Measurements from ENCODE around the gene SFSWAP.
"Not testable (repeated sequence)": the region's sequence is repeated elsewhere in the genome, so short reads cannot be mapped to it uniquely, and the experiment has no call there.

Gene SFSWAP

DNA sequence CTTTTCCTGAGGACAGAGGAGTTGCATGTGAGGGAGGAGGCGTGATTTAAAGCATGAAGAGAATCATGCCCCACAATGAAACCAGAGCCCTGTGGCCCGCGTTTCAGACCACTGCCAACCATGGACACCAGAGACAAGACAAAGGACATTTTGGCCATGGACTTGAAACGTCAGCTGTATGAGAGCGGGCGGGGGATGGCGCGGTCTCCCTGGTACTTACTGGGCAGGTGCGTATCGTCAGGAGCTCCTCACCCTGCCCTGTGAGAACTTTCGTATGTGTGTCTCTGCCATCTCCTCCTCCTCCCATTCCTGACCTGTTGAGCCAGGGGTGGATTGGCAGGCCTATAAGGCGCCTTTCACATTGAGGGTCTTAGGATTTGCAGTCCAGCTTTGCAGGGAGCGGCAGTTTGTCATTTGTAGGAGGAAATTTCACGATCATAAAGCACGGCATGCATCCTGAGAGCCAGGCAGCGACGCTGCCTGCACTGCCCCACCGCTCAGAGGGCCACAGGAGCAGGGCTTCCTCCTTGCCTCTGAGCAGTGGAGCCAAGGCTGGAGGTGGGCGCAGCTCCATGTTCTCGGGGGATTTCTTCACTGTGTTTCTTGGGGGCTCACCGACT lies 22.2 kb downstream of the SFSWAP start:
- FAIRE-seq, result no peak

DNA sequence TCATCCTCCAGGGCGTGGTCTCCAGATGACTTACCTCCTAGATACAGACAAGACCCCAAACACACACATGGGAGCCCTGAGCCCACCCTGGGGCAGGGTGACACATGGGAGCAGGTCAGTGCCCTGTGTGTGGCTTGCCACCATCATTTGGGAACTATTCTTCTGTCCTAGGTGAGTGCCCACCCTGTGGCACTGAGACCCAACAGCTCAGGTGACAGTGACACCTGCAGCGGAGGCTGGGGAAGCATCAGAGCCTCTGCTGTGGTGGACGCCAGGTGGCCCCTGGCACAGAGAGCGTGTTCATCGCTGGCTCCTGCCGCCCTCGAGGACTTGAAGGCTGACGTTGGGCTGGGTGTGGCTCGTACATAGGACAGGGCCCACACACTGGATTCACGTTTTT lies 23.0 kb downstream of the SFSWAP start:
- FAIRE-seq, result no peak
- no peak for DNase-seq (ENCODE audit: extremely low spot score, insufficient read length, low read depth)

More for the DNA sequence above, 22.2 kb downstream of the SFSWAP start:
- DNase-seq (ENCODE audit: extremely low spot score, insufficient read length, low read depth), result no peak

GRCh38 chr12:131734336-131735152 lies 23.7 kb downstream of the SFSWAP start:
- no peak for FAIRE-seq
- no peak for DNase-seq (ENCODE audit: extremely low spot score, insufficient read length, low read depth)

GRCh38 chr12:131735153-131735456 lies 24.2 kb downstream of the SFSWAP start:
- FAIRE-seq (no peak), DNase-seq (ENCODE audit: extremely low spot score, insufficient read length, low read depth) (no peak)

GRCh38 chr12:131735476-131736445 lies 24.9 kb downstream of the SFSWAP start:
- DNase-seq (ENCODE audit: extremely low spot score, insufficient read length, low read depth) (no peak), FAIRE-seq (no peak)

DNA sequence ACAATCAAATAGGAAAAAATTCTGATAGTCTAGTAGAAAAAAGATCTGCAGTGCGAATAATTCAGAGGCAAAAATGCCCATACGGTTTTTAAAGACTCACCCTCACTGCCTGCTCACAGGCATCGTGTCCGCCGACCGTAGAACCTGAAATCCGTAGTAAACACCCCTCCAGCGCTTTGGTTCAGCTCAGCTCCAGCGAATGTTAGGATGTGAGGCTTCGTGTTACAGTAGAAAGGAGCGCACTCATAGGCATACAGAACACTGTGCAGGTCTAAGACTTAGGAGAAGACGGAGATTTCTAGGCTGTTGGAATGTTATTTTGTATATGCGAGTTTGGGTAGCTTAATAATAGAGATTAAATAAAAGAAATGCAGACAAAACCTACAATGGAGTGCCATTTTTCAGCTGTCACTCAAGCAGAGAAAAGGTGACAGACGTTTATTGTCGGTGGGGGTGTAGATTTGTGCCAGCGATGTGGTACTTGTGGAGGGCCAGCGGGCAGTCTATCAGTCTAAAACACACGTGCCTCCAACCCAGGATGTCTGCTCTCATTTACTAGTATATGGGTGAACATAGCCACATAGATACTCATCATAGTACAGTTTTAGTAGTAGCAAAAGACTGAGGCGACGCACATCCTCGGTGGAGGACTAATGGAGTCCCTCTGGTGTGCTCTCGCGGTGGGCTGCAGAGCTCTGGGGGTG lies 25.7 kb downstream of the SFSWAP start:
- no peak for FAIRE-seq
- no peak for DNase-seq (ENCODE audit: extremely low spot score, insufficient read length, low read depth)

- DNase-seq (ENCODE audit: extremely low spot score, insufficient read length, low read depth) (no peak), FAIRE-seq (no peak)
Observed at GRCh38 chr12:131737150-131737827, 26.4 kb downstream of the SFSWAP start.

- DNase-seq (ENCODE audit: extremely low spot score, insufficient read length, low read depth) (no peak), FAIRE-seq (no peak)
Observed at GRCh38 chr12:131738196-131738595, 27.3 kb downstream of the SFSWAP start.

GRCh38 chr12:131740626-131741025 lies 29.7 kb downstream of the SFSWAP start:
- no peak for FAIRE-seq

DNA sequence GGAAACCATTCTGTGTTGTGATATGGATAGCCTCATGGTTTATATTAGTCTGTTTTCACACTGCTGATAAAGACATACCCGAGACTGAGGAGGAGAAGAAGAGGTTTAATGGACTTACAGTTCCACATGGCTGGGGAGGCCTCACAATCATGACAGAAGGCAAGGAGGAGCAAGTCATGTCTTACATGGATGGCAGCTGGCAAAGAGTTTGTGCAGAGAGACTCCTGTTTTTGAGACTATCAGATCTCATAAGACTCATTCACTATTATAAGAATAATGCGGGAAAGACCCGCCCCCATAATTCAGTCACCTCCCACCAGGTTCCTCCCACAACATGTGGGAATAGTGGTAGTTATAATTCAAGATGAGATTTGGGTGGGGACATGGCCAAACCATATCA lies 31.9 kb downstream of the SFSWAP start:
- not testable (repeated sequence) for FAIRE-seq; DNase-seq (ENCODE audit: extremely low spot score, insufficient read length, low read depth)

More at GRCh38 chr12:131740626-131741025, 29.7 kb downstream of the SFSWAP start:
- no peak for DNase-seq (ENCODE audit: extremely low spot score, insufficient read length, low read depth)

- not testable (repeated sequence) for FAIRE-seq; DNase-seq (ENCODE audit: extremely low spot score, insufficient read length, low read depth)
Observed at GRCh38 chr12:131743410-131743809, 32.5 kb downstream of the SFSWAP start.

DNA sequence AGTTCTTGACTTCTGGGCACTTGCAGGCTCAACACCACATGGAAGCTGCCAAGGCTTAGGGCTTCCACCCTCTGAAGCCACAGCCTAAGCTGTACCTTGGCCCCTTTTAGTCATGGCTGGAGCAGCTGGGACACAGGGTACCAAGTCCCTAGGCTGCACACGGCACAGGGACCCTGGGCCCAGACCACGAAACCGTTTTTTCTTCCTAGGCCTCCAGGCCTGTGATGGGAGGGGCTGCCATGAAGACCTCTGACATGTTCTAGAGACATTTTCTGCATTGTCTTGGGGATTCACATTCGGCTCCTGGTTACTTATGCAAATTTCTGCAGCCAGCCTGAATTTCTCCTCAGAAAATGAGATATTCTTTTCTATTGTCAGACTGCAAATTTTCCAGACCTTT lies 33.0 kb downstream of the SFSWAP start:
- DNase-seq (ENCODE audit: extremely low spot score, insufficient read length, low read depth); FAIRE-seq: not testable (repeated sequence)

DNA sequence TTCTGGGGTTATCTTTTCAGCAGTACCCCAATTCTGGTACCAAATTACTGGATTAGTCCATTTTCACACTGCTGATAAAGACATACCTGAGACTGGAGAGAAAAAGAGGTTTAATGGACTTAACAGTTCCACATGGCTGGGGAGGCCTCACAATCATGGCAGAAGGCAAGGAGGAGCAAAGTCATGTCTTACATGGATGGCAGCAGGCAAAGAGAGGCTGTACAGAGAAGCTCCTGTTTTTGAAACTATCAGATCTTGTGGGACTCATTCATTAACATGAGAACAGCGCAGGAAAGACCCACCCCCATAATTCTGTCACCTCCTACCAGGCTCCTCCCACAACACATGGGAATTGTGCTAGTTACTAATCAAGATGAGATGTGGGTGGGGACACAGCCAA lies 33.8 kb downstream of the SFSWAP start:
- FAIRE-seq; DNase-seq (ENCODE audit: extremely low spot score, insufficient read length, low read depth): not testable (repeated sequence)

DNA sequence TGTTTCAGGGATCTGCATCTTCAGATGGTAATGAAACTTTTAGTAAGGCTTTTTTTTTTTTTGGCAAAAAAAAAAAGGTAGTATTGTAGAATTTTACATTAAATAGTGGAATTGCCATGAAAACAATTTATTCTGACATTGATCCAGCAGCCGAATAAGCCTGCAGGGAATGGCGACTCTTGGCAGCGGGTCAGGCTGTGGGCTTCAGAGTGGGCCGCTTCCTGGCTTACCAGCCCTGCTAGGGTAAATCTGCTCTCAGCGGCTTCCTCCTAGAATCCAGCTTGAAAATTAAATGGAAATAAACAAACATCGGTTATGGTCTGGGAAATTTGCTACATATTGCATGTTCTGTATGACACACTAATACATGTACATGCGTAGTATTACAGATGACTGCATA lies 34.8 kb downstream of the SFSWAP start:
- no peak for FAIRE-seq
- no peak for DNase-seq (ENCODE audit: extremely low spot score, insufficient read length, low read depth)

DNA sequence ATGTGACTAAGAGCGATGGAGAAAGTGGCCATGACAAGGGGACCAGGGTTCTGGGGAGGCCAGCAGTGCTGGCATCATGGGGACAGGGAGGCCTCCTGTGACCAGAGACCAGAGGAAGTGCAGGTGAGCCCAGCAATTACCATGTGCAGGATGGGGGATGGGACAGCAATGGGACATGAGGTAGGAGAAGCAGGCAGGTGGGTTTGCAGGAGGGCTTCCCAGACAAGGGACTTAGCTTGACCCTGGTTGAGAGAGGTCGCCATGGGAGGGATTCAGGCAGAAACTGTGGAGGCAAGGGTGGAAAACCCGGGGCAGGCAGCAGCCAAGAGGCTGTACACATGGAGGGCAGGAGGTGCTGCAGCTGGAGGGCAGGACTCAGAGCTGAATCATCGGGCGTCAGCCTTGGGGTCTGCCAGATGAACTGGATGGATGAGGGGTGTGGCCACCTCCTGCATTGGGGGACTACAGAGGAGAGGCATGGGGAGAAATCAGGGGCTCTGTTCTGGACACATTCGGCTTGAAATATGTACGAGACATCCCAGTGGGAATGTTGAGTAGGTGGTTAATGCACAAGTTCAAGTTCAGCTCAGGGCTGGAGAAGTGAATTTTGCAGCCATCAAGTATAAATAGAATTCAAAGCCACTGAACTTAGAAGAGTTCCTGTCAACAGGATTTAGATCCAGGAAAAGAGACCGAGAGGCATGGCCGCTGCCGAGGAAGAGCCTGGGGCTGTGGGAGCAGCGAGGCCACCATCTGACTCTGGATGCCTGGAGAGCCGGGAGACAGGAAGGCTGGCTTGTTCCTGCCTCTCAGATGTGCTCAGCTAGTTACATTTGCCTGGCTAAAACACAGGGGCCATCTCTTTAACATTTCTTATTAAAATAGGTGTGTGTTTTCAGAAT lies 36.6 kb downstream of the SFSWAP start:
- DNase-seq (ENCODE audit: extremely low spot score, insufficient read length, low read depth) (no peak), FAIRE-seq (no peak)

DNA sequence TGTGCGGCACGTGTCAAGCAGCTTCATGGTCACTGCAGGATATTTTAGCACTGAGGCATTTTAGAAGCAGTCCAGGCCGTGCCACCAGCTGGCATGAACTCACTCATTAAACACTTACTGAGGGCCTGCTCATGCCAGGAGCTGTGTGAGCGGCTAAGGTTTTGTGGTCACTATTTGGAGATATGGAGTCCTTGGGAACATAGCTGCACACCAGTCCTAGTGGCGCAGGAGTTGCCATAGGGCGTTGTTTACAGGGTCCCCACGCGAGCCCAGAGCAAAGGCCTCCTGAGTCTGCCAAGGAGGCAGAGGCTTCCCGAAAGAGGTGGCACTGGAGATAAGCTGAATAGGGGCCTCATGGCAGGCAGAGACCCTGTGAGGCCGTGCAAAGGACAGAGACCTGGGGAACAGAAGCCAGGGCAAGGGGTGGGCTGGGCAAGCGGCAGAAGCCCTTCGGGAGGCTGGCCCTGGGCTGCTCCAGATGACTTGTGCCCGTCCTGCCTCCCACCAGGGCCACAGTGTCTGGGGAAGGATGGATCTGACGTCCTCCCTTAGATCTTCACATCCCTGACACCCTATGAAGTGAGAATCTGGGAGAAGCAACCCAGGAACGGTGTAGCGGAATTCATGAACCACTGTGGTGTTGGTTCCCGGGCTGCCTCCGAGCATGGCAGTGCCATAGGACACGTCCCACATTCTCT lies 38.9 kb downstream of the SFSWAP start:
- DNase-seq (ENCODE audit: extremely low spot score, insufficient read length, low read depth) (no peak), FAIRE-seq (no peak)

DNA sequence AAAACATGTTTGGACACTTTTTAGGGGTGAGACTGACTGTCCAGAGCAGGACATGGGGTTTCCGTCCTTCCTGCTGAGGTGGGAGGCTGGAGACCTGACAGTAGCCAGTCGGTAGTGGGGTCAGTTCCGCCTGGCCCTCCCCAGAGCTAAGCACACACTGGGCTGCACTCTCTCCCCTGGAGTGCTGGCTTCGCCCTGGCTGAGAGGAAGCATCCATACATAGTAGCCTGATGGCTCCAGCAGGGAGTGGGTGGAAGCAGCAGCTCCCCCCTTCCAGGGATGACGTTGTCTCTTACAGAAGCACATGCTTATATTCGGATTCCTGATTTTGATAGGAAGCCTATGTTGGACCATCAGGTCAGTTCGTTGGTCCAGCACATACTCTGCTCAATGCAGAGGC lies 40.4 kb downstream of the SFSWAP start:
- DNase-seq (ENCODE audit: extremely low spot score, insufficient read length, low read depth) (no peak), FAIRE-seq (no peak)

GRCh38 chr12:131752451-131752850 lies 41.6 kb downstream of the SFSWAP start:
- FAIRE-seq, result no peak
- no peak for DNase-seq (ENCODE audit: extremely low spot score, insufficient read length, low read depth)

All from GM18507 (cell line).